Right lobe of liver (tissue), 6 donors: ENCODE measurements around the gene ZNF512B. TPM values are rescaled to one million over a fixed set of nuclear protein-coding genes. Genes with fewer than 3 reads are reported as not detected.
A peak's percentile ranks its signal among the peaks of the same experiment; 100 is the strongest.

Source experiments
- ATAC-seq, 4 donors: fragments of 200-7000 bp; cut with Tn5 transposase; one replicate each; pipeline ENCODE4 v1.9.1; 2020; ENCODE audit warnings: mild to moderate bottlenecking in 4 of 4, moderate library complexity in 4 of 4
- DNase-seq, 3 donors: peaks; one replicate each; pipeline ENCODE4 v3.0.0-alpha.2; 2020
- H3K27ac ChIP-seq, 3 donors: fragments of 200-600 bp; one replicate each; pipeline ENCODE4 v1.8.0; 2022
- H3K27me3 ChIP-seq, 2 donors: fragments of 200-600 bp; one replicate each; pipeline ENCODE4 v1.8.0; 2022
- H3K36me3 ChIP-seq, 4 donors: fragments of 200-600 bp; sonication (generic) in 1 of 4; one replicate each; pipeline versions ENCODE4 v1.5.1 to v1.8.0; 2017 to 2022; ENCODE audit warnings: control low read depth in 1 of 4
- H3K4me1 ChIP-seq, 4 donors: fragments of 200-600 bp; sonication (generic) in 1 of 4; one replicate each; pipeline versions ENCODE4 v1.5.1 to v1.8.0; 2017 to 2022; ENCODE audit warnings: control low read depth in 1 of 4
- H3K4me3 ChIP-seq, 3 donors: fragments of 200-600 bp; one replicate each; pipeline ENCODE4 v1.8.0; 2022
- H3K9me3 ChIP-seq, 4 donors: fragments of 200-600 bp; sonication (generic) in 1 of 4; one replicate each; pipeline versions ENCODE4 v1.5.1 to v1.8.0; 2017 to 2022; ENCODE audit warnings: control low read depth in 1 of 4
- CTCF ChIP-seq, 4 donors: fragments of 200-600 bp in 3 of 4; fragments of 450-650 bp in 1 of 4; IDR thresholded peaks; one replicate each; pipeline versions ENCODE4 v1.5.1 to v1.8.0; 2016 to 2022; ENCODE audit warnings: antibody characterized with exemption in 4 of 4, mild to moderate bottlenecking in 2 of 4
- POLR2A ChIP-seq: fragments of 450-650 bp; IDR thresholded peaks from one replicate; pipeline ENCODE4 v1.6.1; 2017; ENCODE audit warnings: antibody characterized with exemption, mild to moderate bottlenecking
- WGBS: methylation state at CpG from one replicate; pipeline ENCODE4 v1.1.6; 2018; ENCODE audit warnings: low coverage, low lambda C conversion rate; ENCODE audit not compliant: insufficient coverage; ENCODE audit errors: missing lambda C conversion rate; 5-methylcytosine and 5-hydroxymethylcytosine counted together
- intact Hi-C, 2 donors: fragments of 100-400 bp; cut with DNase I; formaldehyde crosslinking; loops; one replicate each; pipeline versions ENCODE4 v1.11.2 to v1.14.1; 2022
- total RNA-seq, 6 experiments: library from RNA; depleted of rRNA in 2 of 6; stranded (reverse); fragments of >200 nt in 2 of 6; fragmentation: NEBNext Ultra II Directional in 3 of 6; extraction: Animal tissue kit (Norgen Biotek cat#: 25700) in 3 of 6; gene quantifications; one replicate each; pipeline versions ENCODE4 v1.1.0 to v1.2.4, GENCODE V29; 2016 to 2023
- donor health status: DM: no; HTN: yes; CAD: no.
- donor health status: DM: no; HTN: no; CAD: no.
- donor health status: DM: no; HTN: no; CAD: no.
- donor health status: DM: no; HTN: yes; CAD: no.
- donor health status: DM: no; HTN: yes; CAD: no.

The ZNF512B gene
- total RNA-seq, 6 experiments from 2014 or later = 10.8 to 16.8 (median 14.0) TPM

GRCh38 chr20:63967330-63968135, 2.2 kb downstream of the ZNF512B start:
- no peak overlapping the region for H3K27ac ChIP-seq
- 76% methylated on average over 8 of the region's 28 CpGs for WGBS
- no peaks in the 10 kb centered on the region for H3K9me3 ChIP-seq
- H3K36me3 ChIP-seq = peaks cover 0 to 35% (median 21%) of the 10 kb centered on the region in 4 donors
- DNase-seq = peak in 2 of 3 donors; percentile 16 to 44
- no peak for ATAC-seq
- H3K27me3 ChIP-seq = no peaks in the 10 kb centered on the region
- H3K4me1 ChIP-seq = peaks cover 0 to 9% (median 4%) of the 10 kb centered on the region in 4 donors
- intact Hi-C loops = no loop called here
- H3K4me3 ChIP-seq = no peak overlapping the region
- TF ChIP-seq POLR2A (no peak), CTCF (IDR thresholded peaks at IDR 0.05) (no peak)

GRCh38 chr20:63966944-63967322, 2.8 kb downstream of the ZNF512B start:
- Histone ChIP-seq H3K36me3 (peaks cover 0 to 41% (median 24%) of the 10 kb centered on the region in 4 donors), H3K4me3 (no peak overlapping the region), H3K27me3 (no peaks in the 10 kb centered on the region), H3K27ac (no peak overlapping the region), H3K4me1 (peaks cover 0 to 9% (median 4%) of the 10 kb centered on the region in 4 donors), H3K9me3 (no peaks in the 10 kb centered on the region)
- ATAC-seq = no peak
- DNase-seq = peak in 2 of 3 donors; percentile 15 to 49
- TF ChIP-seq CTCF (IDR thresholded peaks at IDR 0.05) (no peak), POLR2A (no peak)
- intact Hi-C loops = no loop called here
- no CpG with 5 or more reads among the region's 13 CpGs for WGBS

GRCh38 chr20:63966172-63966943, 3.4 kb downstream of the ZNF512B start:
- DNase-seq (peak in 1 of 3 donors; percentile 14), ATAC-seq (no peak)
- no peak overlapping the region for H3K4me3 ChIP-seq
- no peaks in the 10 kb centered on the region for H3K9me3 ChIP-seq
- H3K27ac ChIP-seq = no peak overlapping the region
- intact Hi-C loops = no loop called here
- no peaks in the 10 kb centered on the region for H3K27me3 ChIP-seq
- peaks cover 0 to 47% (median 25%) of the 10 kb centered on the region in 4 donors for H3K36me3 ChIP-seq
- H3K4me1 ChIP-seq = peaks cover 0 to 9% (median 4%) of the 10 kb centered on the region in 4 donors
- 89% methylated on average over 10 of the region's 27 CpGs for WGBS
- TF ChIP-seq CTCF (IDR thresholded peaks at IDR 0.05) (no peak), POLR2A (no peak)

GRCh38 chr20:63964412-63964811, 5.3 kb downstream of the ZNF512B start:
- Histone ChIP-seq H3K27me3 (no peaks in the 10 kb centered on the region), H3K36me3 (peaks cover 0 to 48% (median 25%) of the 10 kb centered on the region in 4 donors), H3K27ac (no peak overlapping the region), H3K4me1 (peaks cover 0 to 9% (median 1%) of the 10 kb centered on the region in 4 donors), H3K9me3 (no peaks in the 10 kb centered on the region), H3K4me3 (no peak overlapping the region)
- DNase-seq (peak in 2 of 3 donors; percentile 13 to 49), ATAC-seq (no peak)
- TF ChIP-seq CTCF (IDR thresholded peaks at IDR 0.05) (no peak), POLR2A (no peak)
- intact Hi-C loops = no loop called here
- WGBS = 87% methylated on average over 5 of the region's 16 CpGs
